Measurements from ENCODE around the gene HORMAD2. TPM values are rescaled to one million over a fixed set of nuclear protein-coding genes. Genes with fewer than 3 reads are reported as not detected.

HORMAD2 gene
- total and polyA plus RNA-seq, 7 experiments from 2014 or later: 0.34 TPM; not detected in 6

DNA sequence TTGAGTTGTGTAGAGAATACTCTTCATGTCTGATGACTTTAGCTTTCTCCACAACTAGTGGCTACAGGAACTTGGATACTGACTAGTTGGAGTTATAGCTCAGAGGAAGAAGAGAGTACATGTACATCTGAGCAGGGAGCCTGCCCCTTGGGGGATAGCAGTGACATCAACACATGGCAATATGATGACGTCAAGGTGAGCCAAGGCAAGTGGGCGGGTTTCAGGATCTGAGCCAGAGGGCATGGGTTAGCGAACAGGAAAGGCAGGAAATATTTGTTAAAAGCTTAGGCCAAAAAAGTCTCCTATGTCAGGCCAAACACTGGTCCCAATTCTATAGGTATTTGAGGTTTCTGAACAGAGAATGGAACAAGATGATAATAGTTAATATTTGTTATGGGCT is 42.0 kb upstream of the HORMAD2 start:
- Histone ChIP-seq H3K4me1 (ENCODE audit: control insufficient read depth in 2 of 2, insufficient read depth in 2 of 2, low read length in 2 of 2) (no peaks in the 10 kb centered on the region), H3K4me3 (ENCODE audit: low read length) (no peak overlapping the region), H3K27me3 (ENCODE audit: control insufficient read depth in 2 of 2, insufficient read depth in 2 of 2, low read length in 2 of 2) (no peaks in the 10 kb centered on the region), H3K36me3 (ENCODE audit: control insufficient read depth in 2 of 3, insufficient read depth in 3 of 3, low read length in 3 of 3) (no peaks in the 10 kb centered on the region), H3K27ac (ENCODE audit: low read depth, low read length) (no peak overlapping the region), H3K9me3 (ENCODE audit: control insufficient read depth in 2 of 3, low read length in 3 of 3) (no peaks in the 10 kb centered on the region)
- no peaks in the 10 kb centered on the region for H3K36me3 Mint-ChIP-seq
- ChIA-PET POLR2A (no interaction called here), CTCF (no interaction called here)
- H3K9me3 Mint-ChIP-seq: peaks cover 0 to 3% (median 0%) of the 10 kb centered on the region in 11 donors
- H3K4me1 Mint-ChIP-seq: peaks cover 0 to 4% (median 0%) of the 10 kb centered on the region in 7 donors
- H3K27ac Mint-ChIP-seq: no peak overlapping the region
- DNase-seq (no peak), ATAC-seq (no peak)
- intact Hi-C loops (cut with micrococcal nuclease): no loop called here
- no peak overlapping the region for H3K4me3 Mint-ChIP-seq
- H3K27me3 Mint-ChIP-seq: peaks cover 0 to 12% (median 7%) of the 10 kb centered on the region in 5 donors

DNA sequence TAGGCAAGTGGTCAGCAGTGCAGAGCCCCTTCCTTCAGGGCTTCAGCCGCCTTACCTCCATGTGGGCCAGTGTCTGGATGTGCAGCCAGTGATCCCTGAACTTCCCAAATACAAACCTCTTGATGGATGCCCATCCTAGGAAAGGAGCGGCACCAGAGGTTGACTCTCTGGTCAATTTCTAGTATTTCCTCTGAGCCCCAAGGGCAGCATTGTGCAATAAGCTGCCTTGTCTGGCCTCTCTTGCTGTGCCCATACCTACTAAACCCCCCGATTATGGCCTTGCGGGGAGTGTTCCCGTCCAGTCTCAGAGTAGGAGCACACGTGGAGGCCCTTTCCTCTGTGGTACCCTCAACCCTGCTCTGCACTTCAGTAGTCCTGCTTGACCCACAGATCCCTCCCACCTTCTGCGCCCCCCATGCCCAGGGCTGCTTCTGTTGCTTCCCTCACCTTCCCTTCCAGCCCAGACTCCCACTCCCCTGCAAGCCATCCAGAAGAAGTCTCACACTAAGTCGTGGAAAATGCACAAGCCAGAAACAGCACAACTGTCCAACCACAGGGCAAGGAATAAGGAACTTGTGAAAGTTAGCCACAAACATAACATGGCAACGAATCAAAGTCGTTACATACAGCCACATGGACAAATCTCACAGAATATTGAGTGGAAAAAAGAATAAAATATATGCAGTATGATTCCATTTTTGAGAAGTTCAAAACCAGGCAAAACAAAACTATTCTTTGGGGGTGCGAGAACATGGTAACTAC is 39.6 kb upstream of the HORMAD2 start:
- no peak overlapping the region for H3K4me3 Mint-ChIP-seq
- Histone ChIP-seq H3K27ac (ENCODE audit: low read depth, low read length) (no peak overlapping the region), H3K4me1 (ENCODE audit: control insufficient read depth in 2 of 2, insufficient read depth in 2 of 2, low read length in 2 of 2) (no peaks in the 10 kb centered on the region), H3K36me3 (ENCODE audit: control insufficient read depth in 2 of 3, insufficient read depth in 3 of 3, low read length in 3 of 3) (no peaks in the 10 kb centered on the region), H3K4me3 (ENCODE audit: low read length) (no peak overlapping the region), H3K27me3 (ENCODE audit: control insufficient read depth in 2 of 2, insufficient read depth in 2 of 2, low read length in 2 of 2) (no peaks in the 10 kb centered on the region), H3K9me3 (ENCODE audit: control insufficient read depth in 2 of 3, low read length in 3 of 3) (no peaks in the 10 kb centered on the region)
- intact Hi-C loops (cut with micrococcal nuclease): no loop called here
- H3K4me1 Mint-ChIP-seq: peaks cover 0 to 4% (median 0%) of the 10 kb centered on the region in 7 donors
- H3K27ac Mint-ChIP-seq: no peak overlapping the region
- H3K36me3 Mint-ChIP-seq: no peaks in the 10 kb centered on the region
- peaks cover 0 to 14% (median 8%) of the 10 kb centered on the region in 5 donors for H3K27me3 Mint-ChIP-seq
- ChIA-PET POLR2A (interaction anchor here (0.8 kb wide), 1 partner anchor 1119 kb away, joined by 3 read pairs; the partner anchor contains the start of gene RNF185), CTCF (no interaction called here)
- ATAC-seq (no peak), DNase-seq (no peak)
- H3K9me3 Mint-ChIP-seq: peaks cover 0 to 3% (median 0%) of the 10 kb centered on the region in 11 donors

DNA sequence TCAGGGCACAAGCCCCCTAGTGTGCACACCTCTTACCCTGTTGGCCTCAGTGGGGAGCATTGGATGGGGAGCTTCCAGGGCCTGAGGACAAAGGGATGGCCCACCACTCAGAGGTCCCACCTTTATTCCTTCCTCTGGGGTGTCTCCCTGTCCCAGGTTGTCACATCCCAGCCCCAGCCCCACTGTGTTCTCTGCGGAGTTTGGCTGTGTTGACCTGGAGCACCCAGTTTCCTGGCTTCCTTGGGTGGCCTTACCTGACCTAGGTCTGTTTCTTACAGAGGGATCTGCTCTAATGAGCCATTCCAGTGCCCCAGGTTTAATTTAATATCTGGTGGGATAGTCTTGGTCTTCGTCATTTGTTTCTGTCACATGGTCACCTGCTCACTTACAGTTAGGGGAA is 38.8 kb upstream of the HORMAD2 start:
- intact Hi-C loops (cut with micrococcal nuclease): no loop called here
- CTCF ChIA-PET: no interaction called here
- Mint-ChIP-seq H3K9me3 (peaks cover 0 to 3% (median 0%) of the 10 kb centered on the region in 11 donors), H3K27ac (no peak overlapping the region), H3K4me1 (peaks cover 0 to 4% (median 0%) of the 10 kb centered on the region in 7 donors), H3K36me3 (no peaks in the 10 kb centered on the region), H3K27me3 (peaks cover 0 to 14% (median 8%) of the 10 kb centered on the region in 5 donors), H3K4me3 (no peak overlapping the region)
- Histone ChIP-seq H3K4me3 (ENCODE audit: low read length) (no peak overlapping the region), H3K36me3 (ENCODE audit: control insufficient read depth in 2 of 3, insufficient read depth in 3 of 3, low read length in 3 of 3) (no peaks in the 10 kb centered on the region), H3K9me3 (ENCODE audit: control insufficient read depth in 2 of 3, low read length in 3 of 3) (no peaks in the 10 kb centered on the region), H3K27me3 (ENCODE audit: control insufficient read depth in 2 of 2, insufficient read depth in 2 of 2, low read length in 2 of 2) (no peaks in the 10 kb centered on the region), H3K4me1 (ENCODE audit: control insufficient read depth in 2 of 2, insufficient read depth in 2 of 2, low read length in 2 of 2) (peaks cover 0 to 1% of the 10 kb centered on the region in 2 donors), H3K27ac (ENCODE audit: low read depth, low read length) (no peak overlapping the region)
- ATAC-seq (no peak), DNase-seq (no peak)
- POLR2A ChIA-PET: interaction anchor here (0.7 kb wide), 1 partner anchor 8 kb away, joined by 3 read pairs; no protein-coding TSS in a partner anchor

DNA sequence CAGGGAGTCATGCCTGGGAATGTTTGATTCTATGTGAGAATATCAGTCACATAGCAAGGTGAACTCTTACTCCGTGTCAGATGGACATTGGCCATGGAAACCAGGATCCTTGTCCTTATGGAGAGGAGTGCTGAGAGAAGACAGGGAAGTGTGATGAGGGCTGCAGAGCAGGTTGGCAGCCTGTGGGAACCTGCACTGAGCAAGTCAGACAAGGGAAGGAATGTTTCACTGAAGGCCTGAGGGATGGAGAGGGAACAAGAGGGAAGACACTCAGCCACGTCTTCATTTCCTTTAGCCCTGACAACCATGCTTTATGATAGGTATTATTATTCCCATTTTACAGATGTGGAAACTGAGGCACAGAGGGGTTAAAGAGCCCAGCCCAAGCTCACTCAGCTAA is 38.4 kb upstream of the HORMAD2 start:
- Mint-ChIP-seq H3K36me3 (no peaks in the 10 kb centered on the region), H3K27me3 (peaks cover 0 to 14% (median 8%) of the 10 kb centered on the region in 5 donors), H3K4me3 (peak overlapping the region in 1 of 10 donors; percentile 12), H3K27ac (no peak overlapping the region), H3K4me1 (peaks cover 0 to 7% (median 3%) of the 10 kb centered on the region in 7 donors), H3K9me3 (peaks cover 0 to 3% (median 0%) of the 10 kb centered on the region in 11 donors)
- Histone ChIP-seq H3K36me3 (ENCODE audit: control insufficient read depth in 2 of 3, insufficient read depth in 3 of 3, low read length in 3 of 3) (no peaks in the 10 kb centered on the region), H3K4me3 (ENCODE audit: low read length) (no peak overlapping the region), H3K27ac (ENCODE audit: low read depth, low read length) (no peak overlapping the region), H3K4me1 (ENCODE audit: control insufficient read depth in 2 of 2, insufficient read depth in 2 of 2, low read length in 2 of 2) (peaks cover 0 to 5% of the 10 kb centered on the region in 2 donors), H3K27me3 (ENCODE audit: control insufficient read depth in 2 of 2, insufficient read depth in 2 of 2, low read length in 2 of 2) (no peaks in the 10 kb centered on the region), H3K9me3 (ENCODE audit: control insufficient read depth in 2 of 3, low read length in 3 of 3) (no peaks in the 10 kb centered on the region)
- DNase-seq (no peak), ATAC-seq (no peak)
- intact Hi-C loops (cut with micrococcal nuclease): no loop called here
- ChIA-PET POLR2A (interaction anchor here (0.7 kb wide), 1 partner anchor 9 kb away, joined by 3 read pairs; no protein-coding TSS in a partner anchor), CTCF (no interaction called here)

DNA sequence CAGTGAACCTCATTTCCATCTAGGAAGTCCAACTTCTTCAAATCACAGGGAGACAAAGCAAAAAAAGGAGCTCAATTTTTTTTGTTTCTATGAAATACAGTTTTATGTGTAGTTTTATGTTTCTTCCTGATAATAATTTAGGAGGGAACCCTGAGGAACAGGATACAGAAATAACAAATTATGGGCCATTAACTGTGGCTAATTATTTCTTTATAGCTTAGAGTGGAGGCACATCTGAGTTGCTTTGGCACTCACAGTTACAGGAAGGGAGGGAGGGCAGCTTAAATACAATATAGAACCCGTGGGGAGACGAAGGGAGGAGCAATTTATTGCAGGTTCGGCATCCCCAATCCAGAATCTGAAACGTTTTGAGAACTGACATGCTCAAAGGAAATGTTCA is 37.1 kb upstream of the HORMAD2 start:
- no peak overlapping the region for H3K27ac ChIP-seq (ENCODE audit: low read depth, low read length)
- H3K27me3 Mint-ChIP-seq: peaks cover 0 to 14% (median 8%) of the 10 kb centered on the region in 5 donors
- H3K36me3 Mint-ChIP-seq: peaks cover 0 to 2% (median 0%) of the 10 kb centered on the region in 5 donors
- no peaks in the 10 kb centered on the region for H3K36me3 ChIP-seq (ENCODE audit: control insufficient read depth in 2 of 3, insufficient read depth in 3 of 3, low read length in 3 of 3)
- no peak overlapping the region for H3K4me3 Mint-ChIP-seq
- no peaks in the 10 kb centered on the region for H3K9me3 ChIP-seq (ENCODE audit: control insufficient read depth in 2 of 3, low read length in 3 of 3)
- ATAC-seq (no peak), DNase-seq (no peak)
- POLR2A ChIA-PET: interaction anchor here (0.6 kb wide), 1 partner anchor 533 kb away, joined by 4 read pairs; no protein-coding TSS in a partner anchor
- no peak overlapping the region for H3K4me3 ChIP-seq (ENCODE audit: low read length)
- peaks cover 0 to 16% (median 12%) of the 10 kb centered on the region in 7 donors for H3K4me1 Mint-ChIP-seq
- no peaks in the 10 kb centered on the region for H3K27me3 ChIP-seq (ENCODE audit: control insufficient read depth in 2 of 2, insufficient read depth in 2 of 2, low read length in 2 of 2)
- intact Hi-C loops (cut with micrococcal nuclease): no loop called here
- no peak overlapping the region for H3K27ac Mint-ChIP-seq
- peaks cover 0 to 8% of the 10 kb centered on the region in 2 donors for H3K4me1 ChIP-seq (ENCODE audit: control insufficient read depth in 2 of 2, insufficient read depth in 2 of 2, low read length in 2 of 2)
- CTCF ChIA-PET: no interaction called here
- H3K9me3 Mint-ChIP-seq: peaks cover 0 to 3% (median 0%) of the 10 kb centered on the region in 11 donors

DNA sequence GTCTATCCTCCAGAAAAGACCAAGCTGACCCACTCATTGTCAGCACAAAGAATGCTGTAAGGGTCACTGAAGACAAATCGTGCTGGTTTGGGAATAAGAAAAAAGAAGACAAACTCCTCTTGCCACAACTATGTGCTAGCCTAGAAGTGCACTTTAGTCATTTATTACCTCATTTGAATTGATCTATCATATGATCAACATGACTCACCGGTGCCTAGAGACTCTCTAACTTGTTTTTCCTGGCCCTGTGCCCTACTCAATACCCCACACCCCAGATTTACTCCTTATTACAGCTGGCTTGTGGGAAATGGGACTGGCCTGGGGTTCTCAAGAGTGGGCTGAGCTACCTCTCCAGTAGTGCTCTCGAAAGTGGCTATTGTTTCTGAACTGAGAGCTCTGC is 35.9 kb upstream of the HORMAD2 start:
- Mint-ChIP-seq H3K36me3 (peaks cover 0 to 4% (median 0%) of the 10 kb centered on the region in 5 donors), H3K27me3 (peaks cover 0 to 14% (median 8%) of the 10 kb centered on the region in 5 donors), H3K27ac (no peak overlapping the region), H3K9me3 (peaks cover 0 to 3% (median 0%) of the 10 kb centered on the region in 11 donors), H3K4me1 (peaks cover 0 to 19% (median 12%) of the 10 kb centered on the region in 7 donors), H3K4me3 (no peak overlapping the region)
- ATAC-seq (no peak), DNase-seq (no peak)
- ChIA-PET POLR2A (no interaction called here), CTCF (no interaction called here)
- Histone ChIP-seq H3K4me3 (ENCODE audit: low read length) (no peak overlapping the region), H3K27me3 (ENCODE audit: control insufficient read depth in 2 of 2, insufficient read depth in 2 of 2, low read length in 2 of 2) (no peaks in the 10 kb centered on the region), H3K36me3 (ENCODE audit: control insufficient read depth in 2 of 3, insufficient read depth in 3 of 3, low read length in 3 of 3) (no peaks in the 10 kb centered on the region), H3K4me1 (ENCODE audit: control insufficient read depth in 2 of 2, insufficient read depth in 2 of 2, low read length in 2 of 2) (peaks cover 0 to 8% of the 10 kb centered on the region in 2 donors), H3K27ac (ENCODE audit: low read depth, low read length) (no peak overlapping the region), H3K9me3 (ENCODE audit: control insufficient read depth in 2 of 3, low read length in 3 of 3) (no peaks in the 10 kb centered on the region)
- intact Hi-C loops (cut with micrococcal nuclease): no loop called here
